ENCODE measurements around the gene ARMH3.

The ARMH3 gene

DNA sequence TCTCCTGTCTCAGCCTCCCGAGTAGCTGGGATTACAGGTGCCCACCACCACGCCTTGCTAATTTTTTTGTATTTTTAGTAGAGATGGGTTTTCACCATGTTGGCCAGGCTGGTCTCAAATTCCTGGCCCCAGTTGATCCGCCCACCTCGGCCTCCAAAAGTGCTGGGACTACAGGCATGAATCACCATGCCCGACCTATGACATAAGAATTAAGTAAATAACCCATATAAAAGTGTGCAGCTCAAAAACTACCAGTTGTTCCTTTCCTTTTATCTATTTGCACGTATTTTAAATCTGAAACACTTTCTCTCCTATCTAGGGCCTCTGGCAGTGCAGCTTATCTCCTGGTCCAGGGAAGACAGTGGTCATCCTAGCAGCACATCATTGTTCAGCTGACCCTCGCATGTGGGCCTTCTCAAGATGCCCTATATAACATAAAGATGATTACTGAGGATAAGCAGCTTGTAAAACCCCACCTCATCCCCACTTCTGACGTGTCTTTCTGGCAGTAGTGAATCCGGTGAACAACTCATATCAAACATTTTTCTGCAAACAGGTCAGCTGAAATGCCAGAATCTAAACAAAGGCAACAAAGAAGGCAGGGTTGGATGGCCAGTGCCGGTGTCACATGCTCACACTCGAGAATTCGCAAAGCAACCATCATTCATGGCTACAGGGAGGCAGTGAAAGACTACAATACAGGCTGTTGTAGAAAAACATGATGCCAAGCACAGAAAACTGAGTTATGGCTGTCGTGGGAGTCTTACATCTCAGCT, 176.3 kb downstream of the ARMH3 start:
- TF ChIP-seq EZH2phosphoT487 (IDR thresholded peaks at IDR 0.05; ENCODE audit: borderline replicate concordance, low read length) = no peak
- TF ChIP-seq, protein P1, sequence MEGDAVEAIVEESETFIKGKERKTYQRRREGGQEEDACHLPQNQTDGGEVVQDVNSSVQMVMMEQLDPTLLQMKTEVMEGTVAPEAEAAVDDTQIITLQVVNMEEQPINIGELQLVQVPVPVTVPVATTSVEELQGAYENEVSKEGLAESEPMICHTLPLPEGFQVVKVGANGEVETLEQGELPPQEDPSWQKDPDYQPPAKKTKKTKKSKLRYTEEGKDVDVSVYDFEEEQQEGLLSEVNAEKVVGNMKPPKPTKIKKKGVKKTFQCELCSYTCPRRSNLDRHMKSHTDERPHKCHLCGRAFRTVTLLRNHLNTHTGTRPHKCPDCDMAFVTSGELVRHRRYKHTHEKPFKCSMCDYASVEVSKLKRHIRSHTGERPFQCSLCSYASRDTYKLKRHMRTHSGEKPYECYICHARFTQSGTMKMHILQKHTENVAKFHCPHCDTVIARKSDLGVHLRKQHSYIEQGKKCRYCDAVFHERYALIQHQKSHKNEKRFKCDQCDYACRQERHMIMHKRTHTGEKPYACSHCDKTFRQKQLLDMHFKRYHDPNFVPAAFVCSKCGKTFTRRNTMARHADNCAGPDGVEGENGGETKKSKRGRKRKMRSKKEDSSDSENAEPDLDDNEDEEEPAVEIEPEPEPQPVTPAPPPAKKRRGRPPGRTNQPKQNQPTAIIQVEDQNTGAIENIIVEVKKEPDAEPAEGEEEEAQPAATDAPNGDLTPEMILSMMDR (IDR thresholded peaks at IDR 0.05; ENCODE audit: low read depth, low read length, poor library complexity, severe bottlenecking) = no peak
- Histone ChIP-seq H4K20me1 (ENCODE audit: control insufficient read depth, insufficient read depth, low read depth, low read length) (no peaks in the 10 kb centered on the region), H3K36me3 (ENCODE audit: control insufficient read depth, low read length) (no peaks in the 10 kb centered on the region), H3K9me3 (ENCODE audit: control insufficient read depth, insufficient read depth, low read length) (no peaks in the 10 kb centered on the region), H3K27me3 (ENCODE audit: control insufficient read depth, low read length) (no peaks in the 10 kb centered on the region), H3K27ac (ENCODE audit: low read depth, low read length) (no peak overlapping the region), H3K4me1 (ENCODE audit: control insufficient read depth, low read length) (peaks cover 15% of the 10 kb centered on the region), H3K9me2 (replicated peaks; ENCODE audit: control insufficient read depth, low read length) (no peaks in the 10 kb centered on the region), H3K79me2 (ENCODE audit: control insufficient read depth, low read length) (no peaks in the 10 kb centered on the region), H3K4me2 (ENCODE audit: low read length) (no peak overlapping the region), H3F3A (ENCODE audit: control insufficient read depth, insufficient read depth) (no peaks in the 10 kb centered on the region), H3K4me3 (ENCODE audit: low read length) (no peak overlapping the region)

GRCh38 chr10:101878869-101879268, 177.1 kb downstream of the ARMH3 start:
- H3K79me2 ChIP-seq (ENCODE audit: control insufficient read depth, low read length) = no peaks in the 10 kb centered on the region
- TF ChIP-seq, protein P1 (IDR thresholded peaks at IDR 0.05; ENCODE audit: low read depth, low read length, poor library complexity, severe bottlenecking) = no peak
- TF ChIP-seq EZH2phosphoT487 (IDR thresholded peaks at IDR 0.05; ENCODE audit: borderline replicate concordance, low read length) = no peak
- H3K9me3 ChIP-seq (ENCODE audit: control insufficient read depth, insufficient read depth, low read length) = no peaks in the 10 kb centered on the region
- no peak overlapping the region for H3K4me3 ChIP-seq (ENCODE audit: low read length)
- H3K9me2 ChIP-seq (replicated peaks; ENCODE audit: control insufficient read depth, low read length) = no peaks in the 10 kb centered on the region
- H3K27me3 ChIP-seq (ENCODE audit: control insufficient read depth, low read length) = no peaks in the 10 kb centered on the region
- H4K20me1 ChIP-seq (ENCODE audit: control insufficient read depth, insufficient read depth, low read depth, low read length) = no peaks in the 10 kb centered on the region
- peaks cover 15% of the 10 kb centered on the region for H3K4me1 ChIP-seq (ENCODE audit: control insufficient read depth, low read length)
- no peak overlapping the region for H3K27ac ChIP-seq (ENCODE audit: low read depth, low read length)
- no peak overlapping the region for H3K4me2 ChIP-seq (ENCODE audit: low read length)
- no peaks in the 10 kb centered on the region for H3K36me3 ChIP-seq (ENCODE audit: control insufficient read depth, low read length)
- no peaks in the 10 kb centered on the region for H3F3A ChIP-seq (ENCODE audit: control insufficient read depth, insufficient read depth)

DNA sequence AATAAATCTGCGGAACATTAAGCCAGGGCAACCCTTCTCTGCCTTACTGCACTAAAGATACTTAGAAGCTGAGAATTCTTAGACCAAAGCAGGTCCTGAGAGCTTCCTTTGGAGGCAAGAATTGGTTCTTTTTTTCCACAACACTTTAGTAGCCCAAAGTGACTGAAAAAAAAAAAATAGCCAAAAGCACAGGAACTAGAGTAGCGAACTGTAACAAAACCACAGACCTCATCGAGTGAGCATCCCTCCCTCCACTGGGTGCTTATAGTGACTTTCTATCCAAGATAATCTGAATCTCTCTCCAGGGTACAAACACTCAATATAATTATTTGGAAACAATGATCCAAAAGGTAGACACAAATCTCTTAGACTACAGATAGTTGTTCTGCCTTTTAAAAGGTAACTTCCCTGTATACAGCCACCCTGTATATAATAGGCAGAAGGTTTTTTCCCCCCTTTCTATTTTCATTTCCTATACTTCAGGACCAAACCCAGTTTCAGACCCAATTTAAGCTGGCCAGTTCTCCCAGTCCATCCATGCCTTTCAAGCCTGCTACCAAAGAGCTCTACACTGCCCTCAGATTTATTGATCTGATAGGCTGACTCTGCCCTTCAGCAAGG, 180.8 kb downstream of the ARMH3 start:
- H3F3A ChIP-seq (ENCODE audit: control insufficient read depth, insufficient read depth) = no peaks in the 10 kb centered on the region
- peaks cover 15% of the 10 kb centered on the region for H3K4me1 ChIP-seq (ENCODE audit: control insufficient read depth, low read length)
- no peaks in the 10 kb centered on the region for H3K27me3 ChIP-seq (ENCODE audit: control insufficient read depth, low read length)
- H3K27ac ChIP-seq (ENCODE audit: low read depth, low read length) = no peak overlapping the region
- TF ChIP-seq EZH2phosphoT487 (IDR thresholded peaks at IDR 0.05; ENCODE audit: borderline replicate concordance, low read length) = no peak
- TF ChIP-seq, protein P1 (IDR thresholded peaks at IDR 0.05; ENCODE audit: low read depth, low read length, poor library complexity, severe bottlenecking) = no peak
- H3K79me2 ChIP-seq (ENCODE audit: control insufficient read depth, low read length) = no peaks in the 10 kb centered on the region
- H3K9me2 ChIP-seq (replicated peaks; ENCODE audit: control insufficient read depth, low read length) = no peaks in the 10 kb centered on the region
- H3K4me2 ChIP-seq (ENCODE audit: low read length) = no peak overlapping the region
- no peak overlapping the region for H3K4me3 ChIP-seq (ENCODE audit: low read length)
- H4K20me1 ChIP-seq (ENCODE audit: control insufficient read depth, insufficient read depth, low read depth, low read length) = no peaks in the 10 kb centered on the region
- no peaks in the 10 kb centered on the region for H3K9me3 ChIP-seq (ENCODE audit: control insufficient read depth, insufficient read depth, low read length)
- H3K36me3 ChIP-seq (ENCODE audit: control insufficient read depth, low read length) = no peaks in the 10 kb centered on the region

Measured in DOHH2 (cell line).